ENCODE data around the gene FCHSD1. TPM values are rescaled to one million over a fixed set of nuclear protein-coding genes. Genes with fewer than 3 reads are reported as not detected.

The FCHSD1 gene
- total RNA-seq, 1 donor from 2014 or later = 38.5 TPM

DNA sequence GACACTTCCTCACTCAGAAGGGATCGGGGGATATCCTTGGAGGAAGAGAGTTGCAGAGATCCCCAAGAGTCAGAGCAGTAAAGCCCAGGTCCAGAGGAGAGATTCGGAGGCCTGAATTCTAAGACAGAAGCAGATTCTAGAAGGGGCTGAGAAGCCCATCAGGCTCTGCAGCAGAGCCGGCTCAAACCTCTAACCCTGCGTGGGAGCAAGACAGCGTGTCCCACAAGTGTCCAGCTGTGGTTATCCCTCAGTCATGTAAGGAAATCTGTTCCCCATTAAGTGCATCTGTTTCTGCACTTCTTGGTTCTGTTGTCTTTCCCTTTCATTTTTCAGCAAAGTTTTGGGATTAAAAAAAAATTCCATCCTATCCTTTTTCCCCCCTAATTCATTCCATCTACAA, 27.6 kb downstream of the FCHSD1 start:
- Histone ChIP-seq H3K4me3 (ENCODE audit: low read depth, low read length) (no peak overlapping the region), H3K27me3 (ENCODE audit: control insufficient read depth, insufficient read depth, low read length) (no peaks in the 10 kb centered on the region), H3K36me3 (ENCODE audit: control insufficient read depth, insufficient read depth, low read length) (peaks cover 2% of the 10 kb centered on the region)
- TF ChIP-seq CTCF (IDR thresholded peaks at IDR 0.05; ENCODE audit: insufficient read depth, low read length, poor library complexity, severe bottlenecking) = no peak
- DNase-seq (ENCODE audit: low read depth) = no peak

- H3K27me3 ChIP-seq (ENCODE audit: control insufficient read depth, insufficient read depth, low read length) = no peaks in the 10 kb centered on the region
- no peak for DNase-seq (ENCODE audit: low read depth)
- H3K4me3 ChIP-seq (ENCODE audit: low read depth, low read length) = no peak overlapping the region
- H3K36me3 ChIP-seq (ENCODE audit: control insufficient read depth, insufficient read depth, low read length) = peaks cover 2% of the 10 kb centered on the region
- TF ChIP-seq CTCF (IDR thresholded peaks at IDR 0.05; ENCODE audit: insufficient read depth, low read length, poor library complexity, severe bottlenecking) = no peak
Measured at GRCh38 chr5:141623186-141623585, 28.0 kb downstream of the FCHSD1 start.

GRCh38 chr5:141618804-141619554, 32.2 kb downstream of the FCHSD1 start, which contains the start of gene DIAPH1:
DIAPH1 (minus strand) TSS chr5:141619000; CDS start chr5:141618914, 86 bp downstream.
- DNase-seq (ENCODE audit: low read depth) = peak; percentile 75
- H3K4me3 ChIP-seq (ENCODE audit: low read depth, low read length) = peak within 1 kb of the TSS; percentile 90
- H3K36me3 ChIP-seq (ENCODE audit: control insufficient read depth, insufficient read depth, low read length) = peaks cover 2% of the 10 kb centered on the region
- TF ChIP-seq CTCF (IDR thresholded peaks at IDR 0.05; ENCODE audit: insufficient read depth, low read length, poor library complexity, severe bottlenecking) = peak; percentile 94
- no peaks in the 10 kb centered on the region for H3K27me3 ChIP-seq (ENCODE audit: control insufficient read depth, insufficient read depth, low read length)

DNA sequence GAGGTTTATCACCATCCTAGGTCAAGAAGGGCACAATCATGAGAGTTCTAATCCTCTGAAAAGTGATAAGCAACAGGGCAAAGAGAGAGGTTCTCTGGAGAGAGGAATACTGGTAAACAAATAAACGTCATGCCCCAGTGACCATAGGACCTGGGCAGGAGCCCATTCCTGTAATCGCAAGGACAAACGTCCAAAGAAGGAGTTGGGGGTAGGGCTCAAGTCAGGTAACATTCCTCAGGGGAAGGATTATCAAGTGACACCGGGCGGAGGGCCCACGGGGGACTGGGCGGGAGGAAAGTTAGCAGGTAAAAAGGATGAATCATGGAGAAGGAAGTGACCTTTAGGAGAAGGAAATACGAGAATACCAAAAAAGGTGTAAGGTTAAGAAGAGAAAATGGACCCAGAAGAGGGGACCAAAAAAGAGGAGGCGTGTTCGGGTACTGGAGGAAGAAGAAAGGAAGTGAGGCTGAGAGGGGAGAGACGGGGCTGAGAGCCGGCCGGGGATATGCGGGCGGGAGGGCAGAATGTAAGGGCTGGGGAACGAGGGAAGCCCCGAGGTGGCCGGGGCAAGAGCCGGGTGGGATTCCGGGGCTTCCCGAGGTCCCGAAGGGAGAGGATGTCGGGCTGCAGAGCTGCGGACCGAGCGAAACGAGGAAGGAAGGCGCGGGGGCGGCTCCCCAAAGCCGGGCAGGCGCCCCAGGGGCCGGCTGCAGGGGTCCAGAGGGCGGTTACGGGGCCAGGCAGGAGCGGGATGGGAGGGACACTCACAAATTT, 33.0 kb downstream of the FCHSD1 start:
- H3K4me3 ChIP-seq (ENCODE audit: low read depth, low read length) = peak overlapping the region; percentile 90
- TF ChIP-seq CTCF (IDR thresholded peaks at IDR 0.05; ENCODE audit: insufficient read depth, low read length, poor library complexity, severe bottlenecking) = no peak
- H3K27me3 ChIP-seq (ENCODE audit: control insufficient read depth, insufficient read depth, low read length) = no peaks in the 10 kb centered on the region
- DNase-seq (ENCODE audit: low read depth) = no peak
- H3K36me3 ChIP-seq (ENCODE audit: control insufficient read depth, insufficient read depth, low read length) = peaks cover 2% of the 10 kb centered on the region

DNA sequence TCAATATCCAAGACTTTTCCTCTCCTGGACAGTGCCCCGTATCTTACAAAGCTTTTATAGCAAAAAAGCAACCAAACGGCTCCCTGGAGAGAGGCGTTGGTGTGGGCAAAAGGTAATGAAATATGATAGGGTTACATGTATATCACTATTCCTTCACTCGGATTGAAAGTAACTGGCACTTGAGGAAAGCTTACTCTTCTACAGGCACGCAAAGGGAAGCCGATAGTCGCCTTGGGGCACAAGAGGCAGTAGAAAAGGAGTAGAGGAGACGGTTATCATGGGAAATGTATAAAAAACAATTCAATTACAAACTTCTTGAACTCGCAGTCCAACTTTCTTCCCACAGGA, 33.6 kb downstream of the FCHSD1 start:
- Histone ChIP-seq H3K4me3 (ENCODE audit: low read depth, low read length) (peak overlapping the region; percentile 90), H3K36me3 (ENCODE audit: control insufficient read depth, insufficient read depth, low read length) (peaks cover 2% of the 10 kb centered on the region), H3K27me3 (ENCODE audit: control insufficient read depth, insufficient read depth, low read length) (no peaks in the 10 kb centered on the region)
- no peak for DNase-seq (ENCODE audit: low read depth)
- TF ChIP-seq CTCF (IDR thresholded peaks at IDR 0.05; ENCODE audit: insufficient read depth, low read length, poor library complexity, severe bottlenecking) = no peak
